Stimulated activated CD8-positive, alpha-beta memory T cell treated with anti-CD3 and anti-CD28 coated beads, Interleukin-7, amount 100 ng/mL, for 4 hours (primary cell): ENCODE data around the gene CASP9.
"Not testable (repeated sequence)": the region's sequence is repeated elsewhere in the genome, so short reads cannot be mapped to it uniquely, and the experiment has no call there.

ENCODE experiments used
- DNase-seq, 2 donors: peaks; one replicate each; pipeline ENCODE4 v3.0.0-alpha.2; 2020; ENCODE audit warnings: low read depth in 2 of 2

Gene CASP9

DNA sequence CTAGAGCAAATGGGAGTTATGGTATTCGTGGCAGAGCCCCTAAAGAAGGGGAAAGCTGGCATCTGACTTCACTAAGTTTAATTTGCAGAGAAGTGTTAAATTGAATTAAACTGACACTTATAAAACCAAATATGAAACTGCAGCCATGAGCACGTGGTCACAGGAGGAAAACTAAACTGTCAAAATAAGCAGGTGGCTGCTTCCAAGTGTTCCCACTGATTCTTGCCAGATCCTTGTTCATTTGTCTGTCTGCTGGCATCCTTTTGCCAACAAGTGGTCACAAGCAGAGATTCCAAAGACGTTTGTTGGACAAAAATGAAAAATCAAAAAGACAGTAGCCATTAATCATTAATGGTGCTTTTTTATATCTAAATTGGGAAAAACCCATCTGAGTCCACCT lies 54.7 kb downstream of the CASP9 start:
- DNase-seq, result no peak

- no peak for DNase-seq
These were observed 55.9 kb downstream of the CASP9 start for GRCh38 chr1:15468145-15468544.

GRCh38 chr1:15466955-15467625 lies 56.9 kb downstream of the CASP9 start:
- not testable (repeated sequence) for DNase-seq

DNA sequence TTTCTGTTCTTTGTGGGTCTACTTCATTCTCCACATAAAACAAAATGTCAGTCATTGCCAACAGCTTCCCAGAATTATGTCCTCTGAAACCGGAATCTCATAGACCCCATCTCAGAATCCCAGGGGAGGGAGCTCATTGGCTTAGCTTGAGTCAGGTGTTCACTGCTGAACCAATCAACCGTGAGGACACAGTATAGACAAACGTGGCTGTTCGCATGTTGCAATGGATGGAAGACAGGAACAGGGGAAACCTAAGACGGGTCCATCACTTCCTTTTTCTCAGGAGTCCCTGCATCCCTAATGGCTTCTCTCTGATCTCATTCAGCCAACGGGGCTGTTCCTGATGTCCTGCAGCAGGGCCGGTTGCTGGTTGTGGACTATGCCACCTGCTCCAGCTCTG lies 58.3 kb downstream of the CASP9 start:
- no peak for DNase-seq

GRCh38 chr1:15463926-15464322 lies 60.1 kb downstream of the CASP9 start:
- DNase-seq, result not testable (repeated sequence)

GRCh38 chr1:15463064-15463800 lies 60.8 kb downstream of the CASP9 start:
- not testable (repeated sequence) for DNase-seq

GRCh38 chr1:15460708-15461095 lies 63.3 kb downstream of the CASP9 start:
- no peak for DNase-seq

DNA sequence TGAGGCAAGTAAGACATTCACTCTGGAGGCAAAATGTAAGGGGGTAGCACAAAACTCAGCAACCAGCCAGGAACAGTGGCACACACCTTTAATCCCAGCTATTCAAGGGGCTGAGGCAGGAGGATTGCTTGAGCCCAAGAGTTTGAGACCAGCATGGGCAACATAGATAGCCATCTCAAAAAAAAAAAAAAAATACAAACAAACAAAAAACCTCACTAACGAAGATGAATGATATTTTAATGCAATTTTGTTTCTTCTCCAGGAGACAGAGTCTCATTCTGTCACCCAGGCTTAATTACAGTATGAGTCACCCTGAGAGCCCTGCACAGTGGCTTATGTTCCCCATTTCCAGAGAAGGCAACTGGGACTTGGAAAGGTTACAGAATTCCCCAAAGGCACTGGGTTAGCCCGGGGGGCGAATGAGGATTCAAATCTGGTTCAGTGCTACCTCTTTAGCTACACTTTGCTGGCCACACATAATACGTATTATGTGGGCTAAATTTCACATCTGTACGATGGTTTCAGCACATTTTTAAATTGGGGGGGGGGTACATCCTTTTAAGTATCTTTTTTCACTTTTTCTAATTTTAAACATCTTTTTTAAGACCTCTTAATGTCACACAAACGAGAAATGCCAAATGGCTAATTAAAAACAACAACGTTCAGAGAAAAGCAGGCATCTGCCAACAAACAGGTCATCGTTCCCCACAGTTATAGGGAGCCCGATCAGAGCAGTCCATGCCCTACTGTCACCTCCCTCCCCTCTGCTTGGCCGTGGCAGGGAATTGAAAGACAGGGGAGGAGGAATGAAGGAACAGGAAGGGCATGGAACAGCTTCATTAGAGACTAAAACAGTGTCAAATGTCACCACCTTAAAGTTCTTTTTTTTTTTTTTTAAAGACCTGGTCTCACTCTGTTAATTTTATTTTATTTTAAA lies 64.0 kb downstream of the CASP9 start:
- DNase-seq, result no peak

DNA sequence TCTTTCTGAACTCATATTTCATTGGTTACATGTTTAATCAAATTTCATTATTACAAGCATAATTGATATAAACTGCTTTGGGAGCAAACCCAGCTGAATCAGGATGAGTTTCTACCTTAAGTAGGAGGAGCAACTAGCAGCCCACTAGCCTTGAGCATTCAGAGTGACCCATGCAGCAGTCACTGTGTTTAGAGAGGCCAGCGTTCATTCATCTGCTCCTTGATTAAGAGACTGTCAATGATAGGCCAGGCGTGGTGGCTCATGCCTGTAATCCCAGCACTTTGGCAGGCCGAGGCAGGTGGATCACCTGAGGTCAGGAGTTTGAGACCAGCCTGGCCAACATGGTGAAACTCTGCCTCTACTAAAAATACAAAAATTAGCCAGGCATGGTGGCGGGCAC lies 65.6 kb downstream of the CASP9 start:
- DNase-seq, result not testable (repeated sequence)

DNA sequence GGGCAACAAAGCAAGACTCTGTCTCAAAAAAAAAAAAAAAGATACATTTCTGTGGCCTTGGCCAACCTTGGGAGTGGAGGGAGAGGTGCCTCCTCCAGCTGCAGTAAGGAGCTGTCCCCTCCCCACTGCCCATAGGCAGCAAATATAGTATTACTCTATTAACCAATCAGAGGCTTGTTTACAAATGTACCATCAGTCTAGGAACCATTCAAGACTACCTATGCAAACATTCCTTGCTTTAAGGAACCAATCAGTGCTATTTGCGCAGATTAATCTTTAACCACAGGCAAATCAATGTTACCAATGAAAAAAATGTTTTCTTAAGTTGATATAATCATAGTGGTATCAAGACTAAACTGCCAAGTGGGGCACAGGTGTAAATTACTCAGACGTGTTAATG lies 66.4 kb downstream of the CASP9 start:
- no peak for DNase-seq

DNA sequence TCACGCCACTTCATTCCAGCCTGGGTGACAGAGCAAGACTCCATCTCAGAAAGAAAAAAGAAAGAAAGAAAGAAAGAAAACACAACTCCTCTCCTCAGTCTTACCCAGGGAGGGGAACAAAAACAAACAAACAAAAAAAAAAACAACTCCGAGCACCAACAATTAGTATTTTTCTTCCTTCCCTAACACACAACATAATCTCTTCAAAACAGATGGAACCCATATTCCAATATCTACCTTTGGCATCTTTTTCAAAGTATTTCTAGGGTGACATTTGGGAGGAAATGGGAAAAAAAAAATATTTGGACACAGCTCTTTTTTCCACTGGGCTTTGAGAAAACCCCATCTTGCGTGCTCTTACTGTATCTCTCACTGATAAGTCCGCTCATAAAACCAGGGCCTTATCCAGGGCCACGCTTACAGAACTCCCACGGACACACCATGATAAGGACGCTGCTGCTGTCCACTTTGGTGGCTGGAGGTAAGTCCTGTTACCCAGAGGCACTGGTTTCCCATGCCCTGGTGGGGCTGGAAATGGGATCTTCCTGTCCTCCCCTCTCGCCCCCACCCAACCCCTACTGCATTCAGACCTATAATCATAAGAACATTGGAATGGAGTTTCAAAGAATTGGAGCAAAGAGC lies 67.6 kb downstream of the CASP9 start, which contains the start of gene CELA2A:
Gene CELA2A, plus strand, starts transcription at position 420 of the 642 bp plus-strand sequence. Its CDS starts 22 bp downstream, at position 442.
- no peak for DNase-seq

GRCh38 chr1:15455522-15455921 lies 68.5 kb downstream of the CASP9 start:
- DNase-seq, result no peak

DNA sequence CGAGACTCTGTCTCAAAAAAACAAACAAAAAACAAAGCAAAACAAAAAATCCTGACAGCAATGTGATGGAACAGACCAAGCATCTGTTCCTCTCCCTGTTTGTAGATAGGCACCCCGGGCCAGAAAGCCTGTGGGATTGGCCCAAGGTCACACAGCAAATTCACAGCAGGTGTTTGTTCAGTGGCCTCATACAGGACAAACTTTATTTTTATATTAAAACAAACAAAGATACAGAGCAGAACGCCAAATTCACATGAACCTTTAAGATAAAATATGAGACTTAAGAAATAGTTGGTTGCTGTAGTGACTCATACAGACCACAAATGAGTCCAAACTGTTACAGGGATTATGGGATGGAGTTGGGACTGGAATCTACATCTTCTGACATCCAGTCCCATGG lies 69.8 kb downstream of the CASP9 start:
- no peak for DNase-seq

DNA sequence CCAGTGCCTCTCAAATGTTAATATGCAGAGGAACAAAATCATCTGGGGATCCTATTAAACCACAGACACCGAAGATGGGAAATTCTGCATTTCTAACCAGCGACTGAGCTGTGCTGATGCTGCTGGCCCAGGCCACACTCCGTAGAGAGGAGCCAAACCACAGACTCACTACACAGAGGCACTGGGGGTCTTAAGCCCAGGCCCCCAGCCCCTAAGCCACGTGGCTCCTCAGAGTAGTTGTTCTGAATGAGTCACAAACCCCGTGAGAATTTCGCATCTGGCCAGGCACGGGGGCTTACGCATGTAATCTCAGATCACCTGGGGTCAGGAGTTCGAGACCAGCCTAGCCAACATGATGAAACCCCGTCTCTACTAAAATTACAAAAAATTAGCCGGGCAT lies 70.3 kb downstream of the CASP9 start:
- no peak for DNase-seq

DNA sequence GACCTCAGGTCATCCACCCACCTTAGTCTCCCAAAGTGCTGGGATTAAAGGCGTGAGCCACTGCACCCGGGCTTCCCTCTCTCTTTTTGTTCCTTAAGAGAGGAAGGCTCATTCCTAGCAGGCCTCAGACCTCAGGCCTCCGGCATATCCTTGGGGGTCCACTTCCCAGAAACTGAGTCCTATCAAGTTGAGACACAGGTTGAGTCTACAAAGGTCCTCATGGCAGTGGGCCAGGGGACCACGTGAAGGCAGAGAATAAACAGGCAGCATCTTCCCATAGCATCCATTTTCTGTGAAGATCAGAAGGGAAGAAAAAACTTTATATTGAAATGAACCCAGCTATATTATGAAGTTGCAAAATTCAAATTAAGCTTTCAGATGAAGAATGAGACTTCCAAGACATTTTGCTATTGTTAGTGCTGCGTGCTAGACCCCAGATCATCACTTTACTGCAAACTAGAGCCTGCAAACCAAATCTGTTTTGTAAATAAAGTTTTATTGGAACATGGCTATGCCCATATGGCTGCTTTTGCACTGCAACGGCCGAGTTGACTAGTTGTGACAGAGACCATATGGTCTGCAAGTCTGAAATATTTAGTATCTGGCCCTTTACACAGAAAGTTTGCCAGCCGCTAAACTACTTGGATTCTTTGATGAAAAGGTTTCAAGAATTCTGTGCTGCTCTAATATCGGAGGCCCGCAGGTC lies 71.0 kb downstream of the CASP9 start:
- DNase-seq, result no peak

DNA sequence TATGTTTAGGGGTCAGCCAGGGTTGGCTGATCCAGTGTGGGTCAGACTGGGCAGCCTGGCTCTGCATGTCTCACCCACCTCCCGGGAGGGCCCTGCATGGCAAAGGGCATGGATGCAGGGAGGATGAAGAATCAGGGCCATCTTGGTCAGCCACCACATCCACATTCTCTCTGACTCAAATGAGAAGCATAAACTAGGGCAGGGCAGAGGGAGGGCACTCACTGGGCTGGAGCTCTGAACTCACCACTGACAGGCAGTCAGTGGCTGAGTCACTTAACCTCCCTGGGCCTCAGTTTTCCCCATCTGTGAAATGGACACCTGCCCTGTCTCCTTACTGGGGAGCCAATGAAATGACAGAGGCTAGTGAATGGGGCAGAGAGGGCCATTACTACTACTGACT lies 71.8 kb downstream of the CASP9 start:
- no peak for DNase-seq

GRCh38 chr1:15451014-15451722 lies 72.8 kb downstream of the CASP9 start:
- no peak for DNase-seq

DNA sequence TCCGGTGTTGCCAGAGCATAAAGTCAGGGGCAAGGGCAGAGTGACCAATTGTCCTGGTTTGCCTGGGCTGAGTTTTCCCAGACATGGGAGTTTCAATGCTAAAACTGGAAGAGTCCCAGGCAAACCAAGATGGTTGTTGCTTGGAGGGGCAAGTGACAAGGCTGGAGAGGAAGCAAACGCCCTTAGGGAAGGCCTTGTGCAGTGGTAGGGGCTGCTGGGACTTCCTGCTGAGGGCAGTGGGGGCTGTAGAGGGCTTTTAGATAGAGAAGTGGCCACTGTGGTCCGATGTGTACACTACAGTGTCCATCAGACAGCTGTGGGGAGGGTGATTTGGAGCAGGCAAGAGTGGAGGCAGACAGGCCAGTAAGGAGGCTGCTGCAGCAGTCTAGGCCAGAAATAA lies 74.4 kb downstream of the CASP9 start:
- DNase-seq, result no peak

GRCh38 chr1:15448877-15449462 lies 75.0 kb downstream of the CASP9 start:
- no peak for DNase-seq

- DNase-seq, result no peak
These were observed 77.8 kb downstream of the CASP9 start for GRCh38 chr1:15446212-15446611.
